PFSK-1 (cell line): ENCODE results near the gene RPS18.

ENCODE experiments used
- FOXP2 ChIP-seq: optimal IDR thresholded peaks from 2 replicates; pipeline ENCODE3; 2011; ENCODE audit warnings: borderline replicate concordance, control low read depth, inconsistent platforms; ENCODE audit not compliant: insufficient read depth; ENCODE audit errors: extremely low read length, extremely low read depth
- SIN3A ChIP-seq: IDR thresholded peaks from 2 replicates; pipeline ENCODE4 v1.6.1; 2012; ENCODE audit warnings: mild to moderate bottlenecking, low read length, moderate library complexity, borderline replicate concordance; ENCODE audit not compliant: insufficient read depth
- TF ChIP-seq, protein P1 (sequence below), 2 experiments: IDR thresholded peaks; 2 replicates each; pipeline versions ENCODE4 v1.6.1 to v1.8.0; 2011 to 2012; ENCODE audit warnings: low read depth in 2 of 2, low read length in 2 of 2, control low read depth in 1 of 2, inconsistent platforms in 1 of 2, mild to moderate bottlenecking in 1 of 2, moderate library complexity in 1 of 2; ENCODE audit not compliant: insufficient read depth in 1 of 2

DNA sequence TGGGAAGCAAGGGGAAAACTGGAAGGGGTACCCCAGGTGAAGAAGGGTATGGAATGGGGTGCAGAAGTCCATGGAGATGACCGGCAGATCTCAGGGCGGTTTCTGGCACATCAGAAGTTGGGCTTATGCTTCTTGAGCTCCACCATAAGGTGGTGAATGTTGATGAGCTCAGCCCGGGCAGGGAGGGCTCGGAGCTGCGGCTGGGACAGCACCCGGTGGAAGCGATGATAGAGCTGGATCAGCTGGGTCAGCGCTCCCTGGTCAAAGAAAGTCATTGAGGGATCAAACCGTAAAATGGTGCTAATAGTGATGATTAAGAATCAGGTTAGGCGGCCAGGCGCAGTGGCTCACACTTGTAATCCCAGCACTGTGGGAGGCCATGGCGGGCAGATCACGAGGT lies 21.1 kb upstream of the RPS18 start:
- TF ChIP-seq FOXP2 (no peak), SIN3A (no peak)
- TF ChIP-seq, protein P1, sequence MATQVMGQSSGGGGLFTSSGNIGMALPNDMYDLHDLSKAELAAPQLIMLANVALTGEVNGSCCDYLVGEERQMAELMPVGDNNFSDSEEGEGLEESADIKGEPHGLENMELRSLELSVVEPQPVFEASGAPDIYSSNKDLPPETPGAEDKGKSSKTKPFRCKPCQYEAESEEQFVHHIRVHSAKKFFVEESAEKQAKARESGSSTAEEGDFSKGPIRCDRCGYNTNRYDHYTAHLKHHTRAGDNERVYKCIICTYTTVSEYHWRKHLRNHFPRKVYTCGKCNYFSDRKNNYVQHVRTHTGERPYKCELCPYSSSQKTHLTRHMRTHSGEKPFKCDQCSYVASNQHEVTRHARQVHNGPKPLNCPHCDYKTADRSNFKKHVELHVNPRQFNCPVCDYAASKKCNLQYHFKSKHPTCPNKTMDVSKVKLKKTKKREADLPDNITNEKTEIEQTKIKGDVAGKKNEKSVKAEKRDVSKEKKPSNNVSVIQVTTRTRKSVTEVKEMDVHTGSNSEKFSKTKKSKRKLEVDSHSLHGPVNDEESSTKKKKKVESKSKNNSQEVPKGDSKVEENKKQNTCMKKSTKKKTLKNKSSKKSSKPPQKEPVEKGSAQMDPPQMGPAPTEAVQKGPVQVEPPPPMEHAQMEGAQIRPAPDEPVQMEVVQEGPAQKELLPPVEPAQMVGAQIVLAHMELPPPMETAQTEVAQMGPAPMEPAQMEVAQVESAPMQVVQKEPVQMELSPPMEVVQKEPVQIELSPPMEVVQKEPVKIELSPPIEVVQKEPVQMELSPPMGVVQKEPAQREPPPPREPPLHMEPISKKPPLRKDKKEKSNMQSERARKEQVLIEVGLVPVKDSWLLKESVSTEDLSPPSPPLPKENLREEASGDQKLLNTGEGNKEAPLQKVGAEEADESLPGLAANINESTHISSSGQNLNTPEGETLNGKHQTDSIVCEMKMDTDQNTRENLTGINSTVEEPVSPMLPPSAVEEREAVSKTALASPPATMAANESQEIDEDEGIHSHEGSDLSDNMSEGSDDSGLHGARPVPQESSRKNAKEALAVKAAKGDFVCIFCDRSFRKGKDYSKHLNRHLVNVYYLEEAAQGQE (IDR thresholded peaks at IDR 0.05; ENCODE audit: insufficient read depth in 1 of 2, low read depth in 2 of 2, low read length in 2 of 2), result no peak
